Activated CD8-positive, alpha-beta T cell treated with anti-CD3 and anti-CD28 coated beads for 36 hours (primary cell): ENCODE results near the gene GIMAP5. TPM values are rescaled to one million over a fixed set of nuclear protein-coding genes. Genes with fewer than 3 reads are reported as not detected.

Source experiments
- ATAC-seq: fragments of 200-7000 bp; cut with Tn5 transposase; one replicate; pipeline ENCODE4 v1.10.0; 2021; ENCODE audit warnings: mild to moderate bottlenecking, moderate library complexity
- CTCF ChIA-PET: fragments of 350-600 bp; sonication (Branson Sonifier 250); formaldehyde crosslinking; loops from one replicate; lab custom pipeline; 2021; ENCODE audit warnings: antibody characterized with exemption; lab: Charles Lee
- POLR2A ChIA-PET: fragments of 350-600 bp; sonication (Branson Sonifier 250); formaldehyde crosslinking; loops from one replicate; lab custom pipeline; 2021; ENCODE audit warnings: antibody characterized with exemption; lab: Charles Lee
- DNase-seq: peaks from one replicate; pipeline ENCODE4 v3.0.0-alpha.2; 2020
- H3K27ac Mint-ChIP-seq: one replicate; pipeline ENCODE4 v1.8.0; 2021; ENCODE audit warnings: mild to moderate bottlenecking, mixed read lengths
- H3K27me3 Mint-ChIP-seq: one replicate; pipeline ENCODE4 v1.8.0; 2021; ENCODE audit warnings: mixed read lengths
- H3K36me3 Mint-ChIP-seq: one replicate; pipeline ENCODE4 v1.8.0; 2021; ENCODE audit warnings: low read depth, mixed read lengths
- H3K4me1 Mint-ChIP-seq: one replicate; pipeline ENCODE4 v1.8.0; 2021; ENCODE audit warnings: low read depth, mixed read lengths
- H3K4me3 Mint-ChIP-seq: one replicate; pipeline ENCODE4 v1.8.0; 2021; ENCODE audit warnings: mild to moderate bottlenecking, moderate library complexity, mixed read lengths
- H3K9me3 Mint-ChIP-seq: one replicate; pipeline ENCODE4 v1.8.0; 2021; ENCODE audit warnings: mixed read lengths
- CTCF ChIP-seq: fragments of 200-600 bp; IDR thresholded peaks from one replicate; pipeline ENCODE4 v1.8.0; 2022; ENCODE audit warnings: antibody characterized with exemption, mild to moderate bottlenecking
- intact Hi-C: fragments of 100-400 bp; cut with micrococcal nuclease; formaldehyde crosslinking; loops from one replicate; pipeline ENCODE4 v1.10.0; 2022
- total RNA-seq, 2 experiments: library from RNA; stranded (reverse); gene quantifications; one replicate each; pipeline ENCODE4 v1.2.3, GENCODE V29; 2021

GIMAP5 gene
- total RNA-seq, 2 experiments from 2014 or later: 37.6 to 40.7 TPM

- Mint-ChIP-seq H3K27ac (peak overlapping the region; percentile 94), H3K27me3 (no peaks in the 10 kb centered on the region), H3K9me3 (peaks cover 2% of the 10 kb centered on the region), H3K4me3 (peak overlapping the region; percentile 42), H3K36me3 (peaks cover 68% of the 10 kb centered on the region), H3K4me1 (peaks cover 97% of the 10 kb centered on the region)
- no peak for ATAC-seq
- no peak for TF ChIP-seq CTCF
- DNase-seq: no peak
- ChIA-PET CTCF (interaction anchor here (0.8 to 2.8 kb wide), 5 partner anchors 8 to 107 kb away, joined by 3 to 8 read pairs (median 7); partner anchors contain the start of gene GIMAP1), POLR2A (interaction anchor here (0.6 to 2.3 kb wide), 11 partner anchors 8 to 294 kb away, joined by 3 to 7 read pairs (median 4); partner anchors contain the start of genes GIMAP1, GIMAP2, GIMAP7 and GIMAP8)
- intact Hi-C loops: no loop called here
These were observed 7.9 kb downstream of the GIMAP5 start for GRCh38 chr7:150745086-150745485.

GRCh38 chr7:150745876-150746275 is 8.7 kb downstream of the GIMAP5 start:
- intact Hi-C loops: no loop called here
- peaks cover 64% of the 10 kb centered on the region for H3K36me3 Mint-ChIP-seq
- DNase-seq (no peak), ATAC-seq (no peak)
- H3K4me3 Mint-ChIP-seq: peak overlapping the region; percentile 42
- TF ChIP-seq CTCF: no peak
- H3K27me3 Mint-ChIP-seq: no peaks in the 10 kb centered on the region
- H3K27ac Mint-ChIP-seq: peak overlapping the region; percentile 94
- ChIA-PET CTCF (interaction anchor here (1.6 to 2.8 kb wide), 3 partner anchors 8 to 30 kb away, joined by 7 to 8 read pairs (median 8); partner anchors contain the start of gene GIMAP1), POLR2A (interaction anchor here (1.1 to 2.8 kb wide), 3 partner anchors 8 to 264 kb away, joined by 3 to 21 read pairs (median 4); partner anchors contain the start of genes GIMAP2 and GIMAP5)
- peaks cover 4% of the 10 kb centered on the region for H3K9me3 Mint-ChIP-seq
- H3K4me1 Mint-ChIP-seq: peaks cover 97% of the 10 kb centered on the region

GRCh38 chr7:150746921-150747320 is 9.7 kb downstream of the GIMAP5 start:
- ChIA-PET CTCF (interaction anchor here (0.7 to 1.8 kb wide), 4 partner anchors 30 to 298 kb away, joined by 3 to 4 read pairs (median 3); no protein-coding TSS in a partner anchor), POLR2A (interaction anchor here (0.9 to 2.8 kb wide), 5 partner anchors 9 to 296 kb away, joined by 3 to 21 read pairs (median 6); partner anchors contain the start of genes GIMAP1, GIMAP5 and GIMAP8)

GRCh38 chr7:150748376-150748775 is 11.2 kb downstream of the GIMAP5 start:
- DNase-seq (no peak), ATAC-seq (peak; percentile 43)
- intact Hi-C loops: no loop called here
- Mint-ChIP-seq H3K27me3 (no peaks in the 10 kb centered on the region), H3K4me1 (peaks cover 92% of the 10 kb centered on the region), H3K4me3 (no peak overlapping the region), H3K36me3 (peaks cover 39% of the 10 kb centered on the region), H3K27ac (peak overlapping the region; percentile 84), H3K9me3 (peaks cover 6% of the 10 kb centered on the region)
- TF ChIP-seq CTCF: no peak
- ChIA-PET CTCF (interaction anchor here (1.3 to 2.5 kb wide), 3 partner anchors 116 to 299 kb away, joined by 3 to 6 read pairs (median 4); partner anchors contain the start of gene GIMAP6), POLR2A (interaction anchor here (0.7 to 2.8 kb wide), 7 partner anchors 10 to 298 kb away, joined by 3 to 21 read pairs (median 6); partner anchors contain the start of genes GIMAP5 and GIMAP8)

More at GRCh38 chr7:150746921-150747320, 9.7 kb downstream of the GIMAP5 start:
- Mint-ChIP-seq H3K4me3 (peak overlapping the region; percentile 7), H3K4me1 (peaks cover 96% of the 10 kb centered on the region), H3K27me3 (no peaks in the 10 kb centered on the region), H3K36me3 (peaks cover 54% of the 10 kb centered on the region), H3K27ac (peak overlapping the region; percentile 84), H3K9me3 (peaks cover 4% of the 10 kb centered on the region)
- ATAC-seq (no peak), DNase-seq (no peak)
- intact Hi-C loops: no loop called here
- no peak for TF ChIP-seq CTCF

- DNase-seq (peak; percentile 51), ATAC-seq (no peak)
- POLR2A ChIA-PET: interaction anchor here (0.7 kb wide), 1 partner anchor 10 kb away, joined by 5 read pairs; no protein-coding TSS in a partner anchor
- Mint-ChIP-seq H3K4me1 (peaks cover 93% of the 10 kb centered on the region), H3K9me3 (peaks cover 6% of the 10 kb centered on the region), H3K27ac (peak overlapping the region; percentile 77), H3K27me3 (no peaks in the 10 kb centered on the region), H3K36me3 (peaks cover 11% of the 10 kb centered on the region), H3K4me3 (no peak overlapping the region)
- intact Hi-C loops: loop anchor here (10.0 kb wide), 1 partner anchor 397 kb away; no protein-coding TSS in a partner anchor
- TF ChIP-seq CTCF: no peak
- CTCF ChIA-PET: interaction anchor here (6.4 kb wide), 1 partner anchor 304 kb away, joined by 93 read pairs; the partner anchor contains the start of gene GIMAP8
These were observed 14.5 kb downstream of the GIMAP5 start for GRCh38 chr7:150751702-150752101.
